GM21737 (cell line): ENCODE measurements around the gene THEM4.
"Not testable (repeated sequence)": the region's sequence is repeated elsewhere in the genome, so short reads cannot be mapped to it uniquely, and the experiment has no call there.

Experiments used
- ATAC-seq: cut with Tn5 transposase; IDR thresholded peaks from one replicate; pipeline ENCODE4 v1.9.1; 2021; ENCODE audit warnings: mild to moderate bottlenecking, moderate library complexity; ENCODE audit not compliant: unreplicated experiment

THEM4 gene

GRCh38 chr1:151897991-151898431, 11.3 kb downstream of the THEM4 start:
- no peak for ATAC-seq

- no peak for ATAC-seq
Observed at GRCh38 chr1:151893176-151893924, 16.0 kb downstream of the THEM4 start.

- ATAC-seq, result no peak
Observed at GRCh38 chr1:151892190-151892589, 17.1 kb downstream of the THEM4 start.

GRCh38 chr1:151891512-151891911, 17.8 kb downstream of the THEM4 start:
- no peak for ATAC-seq

- no peak for ATAC-seq
Observed at GRCh38 chr1:151888972-151889570, 20.2 kb downstream of the THEM4 start.

- no peak for ATAC-seq
Observed at GRCh38 chr1:151887028-151887427, 22.3 kb downstream of the THEM4 start.

- ATAC-seq, result no peak
Observed at GRCh38 chr1:151885479-151885878, 23.8 kb downstream of the THEM4 start.

- not testable (repeated sequence) for ATAC-seq
Observed at GRCh38 chr1:151884879-151885278, 24.4 kb downstream of the THEM4 start.

GRCh38 chr1:151884445-151884844, 24.9 kb downstream of the THEM4 start:
- ATAC-seq, result not testable (repeated sequence)

GRCh38 chr1:151883898-151884297, 25.4 kb downstream of the THEM4 start:
- ATAC-seq, result not testable (repeated sequence)

GRCh38 chr1:151882918-151883317, 26.4 kb downstream of the THEM4 start:
- ATAC-seq, result not testable (repeated sequence)

- no peak for ATAC-seq
Observed at GRCh38 chr1:151882466-151882865, 26.8 kb downstream of the THEM4 start.

- ATAC-seq, result no peak
Observed at GRCh38 chr1:151881479-151881878, 27.8 kb downstream of the THEM4 start.

GRCh38 chr1:151875419-151876097, 33.8 kb downstream of the THEM4 start:
- no peak for ATAC-seq

GRCh38 chr1:151872776-151873175, 36.5 kb downstream of the THEM4 start:
- not testable (repeated sequence) for ATAC-seq

- ATAC-seq, result no peak
Observed at GRCh38 chr1:151871284-151872030, 37.9 kb downstream of the THEM4 start.

- ATAC-seq, result no peak
Observed at GRCh38 chr1:151868486-151868885, 40.8 kb downstream of the THEM4 start.

- ATAC-seq, result no peak
Observed at GRCh38 chr1:151867765-151868411, 41.4 kb downstream of the THEM4 start.

- ATAC-seq, result no peak
Observed at GRCh38 chr1:151867321-151867720, 42.0 kb downstream of the THEM4 start.

GRCh38 chr1:151864411-151864810, 44.9 kb downstream of the THEM4 start:
- ATAC-seq, result no peak

GRCh38 chr1:151862604-151863003, 46.7 kb downstream of the THEM4 start:
- ATAC-seq, result no peak
